Fibroblast of skin of back (primary cell): ENCODE results near the gene ARHGAP22.
A peak's percentile ranks its signal among the peaks of the same experiment; 100 is the strongest.

Experiments
- DNase-seq: peaks from one replicate; pipeline ENCODE4 v3.0.0-alpha.2; 2013

The ARHGAP22 gene

GRCh38 chr10:48606530-48607355, 1.9 kb upstream of the ARHGAP22 start:
- peak; percentile 96 for DNase-seq

GRCh38 chr10:48605786-48606529, 1.1 kb upstream of the ARHGAP22 start:
- DNase-seq, result peak; percentile 73

GRCh38 chr10:48604039-48604990, 558 bp downstream of the ARHGAP22 start:
- DNase-seq, result peak; percentile 18

GRCh38 chr10:48603421-48604038, 1.3 kb downstream of the ARHGAP22 start:
- no peak for DNase-seq

GRCh38 chr10:48602401-48603135, 2.3 kb downstream of the ARHGAP22 start:
- no peak for DNase-seq

- DNase-seq, result no peak
Observed at GRCh38 chr10:48601789-48602188, 3.1 kb downstream of the ARHGAP22 start.

- no peak for DNase-seq
Observed at GRCh38 chr10:48600645-48601505, 4.0 kb downstream of the ARHGAP22 start.

GRCh38 chr10:48599830-48600134, 5.1 kb downstream of the ARHGAP22 start:
- peak; percentile 16 for DNase-seq

GRCh38 chr10:48598936-48599829, 5.7 kb downstream of the ARHGAP22 start:
- no peak for DNase-seq

- no peak for DNase-seq
Observed at GRCh38 chr10:48598243-48598935, 6.5 kb downstream of the ARHGAP22 start.

- DNase-seq, result no peak
Observed at GRCh38 chr10:48595539-48595932, 9.3 kb downstream of the ARHGAP22 start.

GRCh38 chr10:48594803-48595538, 9.9 kb downstream of the ARHGAP22 start:
- no peak for DNase-seq

- DNase-seq, result no peak
Observed at GRCh38 chr10:48594371-48594770, 10.5 kb downstream of the ARHGAP22 start.

- DNase-seq, result no peak
Observed at GRCh38 chr10:48592346-48592745, 12.5 kb downstream of the ARHGAP22 start.

GRCh38 chr10:48590945-48591344, 13.9 kb downstream of the ARHGAP22 start:
- DNase-seq, result no peak

- DNase-seq, result peak; percentile 95
Observed at GRCh38 chr10:48589266-48589665, 15.6 kb downstream of the ARHGAP22 start.

- no peak for DNase-seq
Observed at GRCh38 chr10:48587819-48588218, 17.1 kb downstream of the ARHGAP22 start.

GRCh38 chr10:48587101-48587500, 17.8 kb downstream of the ARHGAP22 start:
- no peak for DNase-seq
